ENCODE data around the gene ZNF28.
"Not testable (repeated sequence)": the region's sequence is repeated elsewhere in the genome, so short reads cannot be mapped to it uniquely, and the experiment has no call there.

Gene ZNF28

DNA sequence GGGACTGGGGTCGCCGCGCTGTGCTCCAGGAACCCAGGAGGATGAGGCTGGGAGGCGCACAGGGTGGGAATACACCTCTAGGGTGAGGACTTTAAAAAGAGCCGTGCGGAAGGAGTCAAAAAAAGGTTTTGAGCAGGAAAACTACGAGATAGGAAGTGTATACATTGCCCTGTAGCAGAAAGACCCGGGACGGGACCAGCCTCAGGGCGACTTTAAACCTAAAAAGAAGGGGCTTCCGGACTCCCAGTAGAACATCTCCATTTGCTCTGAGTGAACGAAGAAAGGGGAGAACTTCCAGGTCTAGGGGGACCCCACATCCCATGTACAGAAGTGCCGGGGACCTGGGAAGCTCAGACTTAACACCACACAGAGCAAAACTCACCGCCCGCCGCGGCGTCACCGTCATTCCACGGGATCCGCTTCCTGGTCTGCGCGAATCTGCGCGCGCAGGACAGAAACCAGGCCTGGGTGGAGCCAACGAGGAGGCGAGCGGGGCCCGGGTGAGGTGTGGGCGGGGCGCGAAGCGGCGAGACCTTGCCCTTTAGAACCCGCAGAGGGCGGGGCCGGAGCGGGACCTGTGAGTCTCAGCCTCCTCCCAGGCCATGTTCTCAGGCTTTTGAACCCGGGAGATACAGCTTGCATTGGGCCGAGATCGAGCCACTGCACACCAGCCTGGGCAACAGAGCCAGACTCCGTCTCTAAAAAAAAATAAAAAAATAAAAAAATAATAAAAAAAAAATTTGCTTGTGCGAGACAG, at the start of gene ZNF28:
Gene ZNF28, minus strand, starts transcription at position 430 of the 757 bp plus-strand sequence. CDS start 3,675 bp downstream, outside the sequence.
- DNase-seq: peak in 45 of 51 donors; percentile 4 to 73 (median 42)

- DNase-seq: not testable (repeated sequence)
Measured at GRCh38 chr19:52868031-52868430, 46.6 kb upstream of the ZNF28 start.

DNA sequence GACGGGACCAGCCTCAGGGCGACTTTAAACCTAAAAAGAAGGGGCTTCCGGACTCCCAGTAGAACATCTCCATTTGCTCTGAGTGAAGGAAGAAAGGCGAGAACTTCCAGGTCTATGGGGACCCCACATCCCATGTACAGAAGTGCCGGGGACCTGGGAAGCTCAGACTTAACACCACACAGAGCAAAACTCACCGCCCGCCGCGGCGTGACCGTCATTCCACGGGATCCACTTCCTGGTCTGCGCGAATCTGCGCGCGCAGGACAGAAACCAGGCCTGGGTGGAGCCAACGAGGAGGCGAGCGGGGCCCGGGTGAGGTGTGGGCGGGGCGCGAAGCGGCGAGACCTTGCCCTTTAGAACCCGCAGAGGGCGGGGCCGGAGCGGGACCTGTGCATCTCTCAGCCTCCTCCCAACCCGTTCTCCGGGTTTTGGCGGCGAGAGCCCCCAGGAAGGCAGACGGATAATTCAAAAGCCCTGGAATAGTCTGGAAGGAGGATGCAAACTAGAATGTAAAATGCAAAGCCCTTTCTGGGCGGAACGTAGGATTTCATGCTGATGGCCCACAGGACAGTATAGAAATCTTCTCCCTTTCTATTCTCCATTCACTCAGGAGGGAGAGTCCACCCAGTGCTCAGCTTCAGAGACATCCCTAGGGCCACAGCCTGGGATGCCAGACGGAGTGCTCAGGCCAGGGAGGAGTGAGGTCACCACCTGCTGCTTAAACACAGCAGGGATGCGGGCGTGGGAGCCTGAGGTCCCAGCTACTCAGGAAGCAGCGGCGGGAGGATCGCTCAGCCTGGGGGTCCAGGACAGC, 36.2 kb upstream of the ZNF28 start, which contains the start of gene ZNF468:
Gene ZNF468, minus strand, starts transcription at position 242 of the 814 bp plus-strand sequence. CDS start 3,347 bp downstream, outside the sequence.
- DNase-seq: peak in 48 of 51 donors; percentile 13 to 90 (median 60)

DNA sequence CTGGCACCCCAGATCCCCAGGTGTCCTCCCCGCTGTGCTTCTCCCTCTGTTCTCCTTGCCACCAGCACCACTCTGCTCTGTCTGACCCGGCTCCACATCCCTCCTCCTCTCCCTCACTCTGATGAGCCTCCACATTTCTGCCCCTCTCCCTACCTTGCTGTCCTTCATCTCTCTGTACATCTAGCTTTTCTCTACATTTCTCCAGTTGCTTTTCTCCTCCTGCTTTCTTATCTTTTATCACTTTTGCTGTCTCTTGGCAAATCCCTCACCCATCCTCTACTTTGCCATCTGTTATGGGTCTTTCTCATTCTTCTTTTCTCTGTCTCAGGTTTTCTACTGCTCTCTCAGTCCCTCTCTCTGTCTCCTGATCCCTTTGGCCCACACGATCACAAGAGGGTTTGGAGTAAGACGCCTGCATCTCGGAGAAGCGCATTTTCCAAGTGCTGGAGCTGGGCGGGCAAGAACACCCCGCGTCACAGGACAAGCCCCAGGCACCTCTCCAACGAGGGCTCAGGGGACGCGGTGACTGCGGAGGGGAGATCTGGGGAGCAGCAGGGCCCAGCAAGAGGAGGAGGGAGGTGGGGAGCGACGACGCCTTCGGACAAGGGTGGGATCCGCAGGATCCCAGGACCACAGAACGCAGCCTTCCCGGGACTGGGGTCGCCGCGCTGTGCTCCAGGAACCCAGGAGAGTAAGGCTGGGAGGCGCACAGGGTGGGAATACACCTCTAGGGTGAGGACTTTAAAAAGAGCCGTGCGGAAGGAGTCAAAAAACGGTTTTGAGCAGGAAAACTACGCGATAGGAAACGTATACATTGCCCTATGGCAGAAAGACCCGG, 35.3 kb upstream of the ZNF28 start:
- DNase-seq: peak in 4 of 51 donors; percentile 1 to 38 (median 12)

GRCh38 chr19:52847352-52847751, 25.9 kb upstream of the ZNF28 start:
- not testable (repeated sequence) for DNase-seq

- DNase-seq: not testable (repeated sequence)
Measured at GRCh38 chr19:52840825-52841465, 19.5 kb upstream of the ZNF28 start.

DNA sequence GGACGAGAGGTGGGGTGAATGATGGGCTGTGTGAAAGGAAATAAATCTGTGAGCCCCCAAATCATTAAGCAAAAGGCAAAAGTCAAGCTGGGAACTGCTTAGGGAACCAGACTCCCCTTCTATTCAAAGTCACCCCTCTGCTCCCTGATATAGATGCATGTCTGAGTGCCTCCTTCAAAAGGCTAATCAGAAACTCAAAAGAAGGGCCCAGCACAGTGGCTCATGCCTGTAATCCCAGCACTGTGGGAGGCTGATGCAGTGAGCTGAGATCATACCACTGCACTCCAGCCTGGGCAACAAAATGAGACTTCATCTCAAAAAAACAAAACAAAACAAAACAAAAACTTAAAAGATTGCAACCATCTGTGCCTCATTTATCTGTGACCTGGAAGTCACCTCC, 12.9 kb upstream of the ZNF28 start:
- not testable (repeated sequence) for DNase-seq

- DNase-seq: not testable (repeated sequence)
Measured at GRCh38 chr19:52833541-52833940, 12.1 kb upstream of the ZNF28 start.

DNA sequence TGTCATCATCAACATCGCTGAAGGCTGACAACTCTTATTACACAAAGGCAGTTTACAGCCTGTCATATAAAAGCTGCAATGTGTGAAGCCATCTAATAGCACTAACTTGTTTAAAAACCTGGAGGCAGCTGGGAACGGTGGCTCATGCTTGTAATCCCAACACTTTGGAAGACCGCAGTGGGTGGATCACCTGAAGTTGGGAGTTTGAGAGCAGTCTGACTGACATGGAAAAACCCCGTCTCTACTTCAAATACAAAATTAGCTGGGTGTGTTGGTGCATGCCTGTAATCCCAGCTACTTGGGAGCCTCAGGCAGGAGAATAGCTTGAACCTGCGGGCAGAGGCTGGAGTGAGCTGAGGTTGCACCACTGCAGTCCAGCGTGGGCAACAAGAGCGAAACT, 8.4 kb upstream of the ZNF28 start:
- not testable (repeated sequence) for DNase-seq

DNA sequence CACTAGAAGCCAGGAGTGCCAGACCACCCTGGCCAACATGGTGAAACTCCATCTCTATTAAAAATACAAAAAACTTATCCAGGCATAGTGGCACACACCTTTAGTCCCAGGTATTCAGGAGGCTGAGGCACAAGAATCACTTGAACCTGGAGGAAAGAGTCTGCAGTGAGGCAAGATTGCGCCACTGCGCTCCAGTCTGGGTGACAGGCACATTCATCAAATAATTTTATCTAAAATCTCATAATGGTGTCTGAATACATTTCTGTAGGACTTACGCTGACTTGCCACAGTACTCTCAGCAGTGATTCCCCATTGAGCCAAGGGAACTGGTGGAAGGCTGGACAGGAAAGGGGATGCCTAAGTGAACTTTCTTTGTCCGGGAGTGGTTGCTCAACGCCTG, 4.3 kb upstream of the ZNF28 start:
- no peak for DNase-seq

DNA sequence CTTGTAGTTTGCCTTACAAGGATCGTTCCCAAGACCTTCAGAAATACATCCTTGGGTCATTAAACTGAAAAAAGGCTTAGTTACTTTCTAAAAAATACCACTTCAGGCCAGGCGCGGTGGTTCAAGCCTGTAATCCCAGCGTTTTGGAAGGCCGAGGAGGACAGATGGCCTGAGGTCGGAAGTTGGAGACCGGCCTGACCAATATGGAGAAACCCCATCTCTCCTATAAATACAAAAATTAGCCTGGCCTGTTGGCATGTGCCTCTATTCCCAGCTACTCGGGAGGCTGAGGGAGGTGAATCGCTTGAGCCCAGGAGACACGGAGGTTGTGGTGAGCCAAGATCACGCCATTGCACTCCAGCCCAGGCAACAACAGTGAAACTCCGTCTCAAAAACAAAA, 2.2 kb upstream of the ZNF28 start:
- DNase-seq: no peak

GRCh38 chr19:52820472-52821203, 795 bp downstream of the ZNF28 start:
- DNase-seq: peak in 21 of 51 donors; percentile 0 to 28 (median 5)

DNA sequence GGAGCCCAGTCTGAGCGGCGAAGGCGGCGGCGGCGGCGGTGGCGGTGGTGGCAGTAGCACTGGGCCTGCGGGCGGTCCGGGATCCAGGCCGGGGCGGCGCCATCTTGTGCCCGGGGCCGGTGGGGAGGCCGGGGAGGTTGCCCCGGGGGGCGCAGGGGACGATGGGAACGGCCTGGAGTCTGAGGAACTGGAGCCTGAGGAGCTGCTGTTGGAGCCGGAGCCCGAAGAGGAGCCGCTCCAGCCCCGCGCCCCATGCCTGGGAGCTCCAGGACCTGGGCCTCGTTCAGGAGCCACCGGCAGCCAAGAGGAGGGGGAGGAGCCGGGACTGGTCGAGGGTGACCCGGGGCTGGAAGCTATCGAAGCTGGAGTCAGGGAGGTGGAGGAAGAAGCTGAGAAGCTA, 11.6 kb downstream of the ZNF28 start:
- DNase-seq: no peak

GRCh38 chr19:52799950-52800640, 21.3 kb downstream of the ZNF28 start:
- not testable (repeated sequence) for DNase-seq

DNA sequence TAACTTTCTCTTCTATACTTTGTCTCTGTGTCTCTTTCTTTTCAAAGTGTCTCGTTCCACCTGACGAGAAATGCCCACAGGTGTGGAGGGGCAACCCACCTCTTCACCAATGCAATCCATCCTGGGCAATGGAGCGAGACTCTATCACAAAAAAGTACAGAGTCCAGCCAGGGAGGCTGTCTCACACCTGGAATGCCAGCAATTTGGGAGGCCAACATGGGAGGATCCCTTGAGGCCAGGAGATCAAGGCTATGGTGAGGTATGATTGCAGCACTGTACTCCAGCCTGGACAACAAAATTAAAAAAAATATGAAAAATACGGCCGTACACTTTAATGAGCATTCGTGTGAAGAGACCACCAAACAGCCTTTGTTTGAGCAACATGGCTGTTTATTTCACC, 32.0 kb downstream of the ZNF28 start:
- DNase-seq: no peak

GRCh38 chr19:52786464-52787354, 34.7 kb downstream of the ZNF28 start, which contains the start of gene ZNF600:
Gene ZNF600 (minus strand): TSS chr19:52786791. CDS start chr19:52778888, 7,903 bp downstream.
- DNase-seq: peak in 36 of 51 donors; percentile 1 to 67 (median 18)

DNA sequence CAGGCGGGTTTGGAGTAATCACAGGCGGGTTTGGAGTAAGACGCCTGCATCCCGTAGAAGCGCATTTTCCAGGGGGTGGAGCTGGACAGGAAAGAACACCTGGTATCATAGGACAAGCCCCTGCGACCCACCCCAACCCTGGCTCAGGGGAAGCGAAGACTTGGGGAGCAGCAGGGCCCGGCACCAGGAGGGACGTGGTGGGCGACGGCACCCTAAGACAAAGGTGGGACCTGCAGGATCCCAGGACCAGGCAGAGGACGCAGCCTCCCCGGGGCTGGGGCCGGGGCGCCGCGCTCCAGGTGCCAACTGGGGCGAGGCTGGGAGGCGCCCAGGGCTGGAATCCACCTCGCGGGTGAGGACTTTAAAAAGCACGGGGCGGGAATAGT, 35.4 kb downstream of the ZNF28 start:
- DNase-seq: peak in 1 of 51 donors; percentile 0

DNA sequence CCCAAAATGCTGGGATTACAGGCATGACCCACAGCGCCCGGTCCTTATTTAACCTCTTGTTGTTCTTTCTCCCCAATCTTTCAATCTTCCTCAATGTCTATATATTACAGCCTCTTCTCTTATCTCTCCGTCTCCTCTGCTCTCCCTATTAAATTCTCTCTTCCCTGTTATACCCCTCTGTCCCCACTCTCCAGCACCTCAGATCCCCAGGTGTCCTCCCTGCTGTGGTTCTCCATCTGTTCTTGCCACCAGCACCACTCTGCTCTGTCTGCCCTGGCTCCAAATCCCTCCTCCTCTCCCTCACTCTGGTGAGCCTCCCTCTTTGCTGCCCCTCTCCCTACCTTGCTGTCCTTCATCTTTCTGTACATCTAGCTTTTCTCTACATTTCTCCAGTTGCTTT, 35.9 kb downstream of the ZNF28 start:
- no peak for DNase-seq

All from hypothalamus (tissue), 51 donors.